OCI-LY1 (cell line): ENCODE measurements around the gene FUBP3.

Experiments used
- H2AFZ ChIP-seq: fragments of 200-600 bp; sonication (generic), shearing (Covaris generic); 2 replicates; pipeline ENCODE4 v1.6.0; 2014; ENCODE audit warnings: antibody characterized with exemption, mild to moderate bottlenecking, low read length
- H3F3A ChIP-seq: fragments of 200-600 bp; sonication (generic), shearing (Covaris generic); 2 replicates; pipeline ENCODE4 v1.6.0; 2014; ENCODE audit warnings: mild to moderate bottlenecking, antibody characterized with exemption, low read length, moderate library complexity; ENCODE audit not compliant: insufficient read depth
- H3K27ac ChIP-seq: fragments of 200-600 bp; sonication (generic); 2 replicates; pipeline ENCODE4 v1.5.1; 2014; ENCODE audit warnings: low read length, mixed run types, mild to moderate bottlenecking, low read depth; ENCODE audit not compliant: poor library complexity, severe bottlenecking
- H3K27me3 ChIP-seq: fragments of 200-600 bp; sonication (generic); 2 replicates; pipeline ENCODE4 v1.6.0; 2014; ENCODE audit warnings: antibody characterized with exemption, mild to moderate bottlenecking, low read length, moderate library complexity; ENCODE audit not compliant: insufficient read depth
- H3K36me3 ChIP-seq: fragments of 200-600 bp; sonication (generic); 2 replicates; pipeline ENCODE4 v1.6.1; 2014; ENCODE audit warnings: mild to moderate bottlenecking, antibody characterized with exemption, low read length, moderate library complexity, mixed read lengths; ENCODE audit not compliant: insufficient read depth
- H3K4me1 ChIP-seq: fragments of 200-600 bp; sonication (generic); 2 replicates; pipeline ENCODE4 v1.5.1; 2014; ENCODE audit warnings: mild to moderate bottlenecking, low read length, moderate library complexity; ENCODE audit not compliant: insufficient read depth, severe bottlenecking
- H3K4me2 ChIP-seq: fragments of 200-600 bp; sonication (generic), shearing (Covaris generic); 2 replicates; pipeline ENCODE4 v1.6.1; 2014; ENCODE audit warnings: low read length
- H3K4me3 ChIP-seq: fragments of 200-600 bp; sonication (generic); 2 replicates; pipeline ENCODE4 v1.5.1; 2014; ENCODE audit warnings: low read length, low read depth, mild to moderate bottlenecking, mixed read lengths; ENCODE audit not compliant: poor library complexity, severe bottlenecking
- H3K79me2 ChIP-seq: fragments of 200-600 bp; shearing (Covaris generic); 2 replicates; pipeline ENCODE4 v1.6.1; 2016; ENCODE audit warnings: mixed run types, low read length, mixed read lengths; ENCODE audit not compliant: insufficient read depth
- H3K9ac ChIP-seq: fragments of 200-600 bp; sonication (generic), shearing (Covaris generic); 2 replicates; pipeline ENCODE4 v1.6.1; 2014; ENCODE audit warnings: mild to moderate bottlenecking, low read length, mixed read lengths
- H3K9me2 ChIP-seq: fragments of 200-600 bp; sonication (generic), shearing (Covaris generic); 2 replicates; pipeline ENCODE4 v1.6.1; 2014; ENCODE audit warnings: low read depth, mild to moderate bottlenecking, low read length, mixed read lengths
- H3K9me3 ChIP-seq: fragments of 200-600 bp; shearing (Covaris generic); 2 replicates; pipeline ENCODE4 v1.6.1; 2014; ENCODE audit warnings: low read length, mixed read lengths
- H4K20me1 ChIP-seq: fragments of 200-600 bp; sonication (generic), shearing (Covaris generic); 2 replicates; pipeline ENCODE4 v1.6.0; 2016; ENCODE audit warnings: mild to moderate bottlenecking, low read length; ENCODE audit not compliant: insufficient read depth
- CTCF ChIP-seq: fragments of 200-600 bp; sonication (generic), shearing (Covaris generic); IDR thresholded peaks from 2 replicates; pipeline ENCODE4 v1.5.1; 2017; ENCODE audit warnings: mild to moderate bottlenecking, antibody characterized with exemption, low read length, moderate library complexity, mixed read lengths
- EZH2 ChIP-seq: fragments of 200-600 bp; sonication (generic), shearing (Covaris generic); IDR thresholded peaks from 2 replicates; pipeline ENCODE4 v1.8.0; 2017; ENCODE audit warnings: borderline replicate concordance, mixed run types, mild to moderate bottlenecking, antibody characterized with exemption, low read length, moderate library complexity, mixed read lengths

The FUBP3 gene

GRCh38 chr9:130581766-130582165, 2.4 kb downstream of the FUBP3 start:
- H3K79me2 ChIP-seq = peaks cover 14% of the 10 kb centered on the region
- no peak for TF ChIP-seq CTCF
- no peak for TF ChIP-seq EZH2
- peaks cover 5% of the 10 kb centered on the region; the same call in 1 of the 2 replicates for H4K20me1 ChIP-seq
- H2AFZ ChIP-seq = no peak overlapping the region
- no peak overlapping the region for H3K27ac ChIP-seq
- no peak overlapping the region for H3K4me2 ChIP-seq
- H3K9ac ChIP-seq = no peak overlapping the region
- H3K9me2 ChIP-seq = no peaks in the 10 kb centered on the region
- H3F3A ChIP-seq = no peaks in the 10 kb centered on the region
- peaks cover 23% of the 10 kb centered on the region for H3K4me1 ChIP-seq
- peaks cover 18% of the 10 kb centered on the region; the same call in 1 of the 2 replicates for H3K36me3 ChIP-seq
- H3K4me3 ChIP-seq = no peak overlapping the region
- H3K27me3 ChIP-seq = no peaks in the 10 kb centered on the region
- no peaks in the 10 kb centered on the region for H3K9me3 ChIP-seq

GRCh38 chr9:130583271-130583670, 3.9 kb downstream of the FUBP3 start:
- no peaks in the 10 kb centered on the region for H3K9me3 ChIP-seq
- H3F3A ChIP-seq = no peaks in the 10 kb centered on the region
- H3K4me1 ChIP-seq = peaks cover 20% of the 10 kb centered on the region
- H3K36me3 ChIP-seq = peaks cover 18% of the 10 kb centered on the region; the same call in 1 of the 2 replicates
- H3K9me2 ChIP-seq = no peaks in the 10 kb centered on the region
- H4K20me1 ChIP-seq = peaks cover 5% of the 10 kb centered on the region; the same call in 1 of the 2 replicates
- H2AFZ ChIP-seq = no peak overlapping the region
- H3K4me3 ChIP-seq = no peak overlapping the region
- no peak overlapping the region for H3K4me2 ChIP-seq
- H3K79me2 ChIP-seq = peaks cover 21% of the 10 kb centered on the region
- H3K9ac ChIP-seq = no peak overlapping the region
- TF ChIP-seq EZH2 (no peak), CTCF (no peak)
- H3K27me3 ChIP-seq = no peaks in the 10 kb centered on the region
- no peak overlapping the region for H3K27ac ChIP-seq

GRCh38 chr9:130587921-130588320, 8.5 kb downstream of the FUBP3 start:
- TF ChIP-seq EZH2 = no peak
- TF ChIP-seq CTCF = no peak
- no peaks in the 10 kb centered on the region for H3F3A ChIP-seq
- peaks cover 8% of the 10 kb centered on the region; the same call in 1 of the 2 replicates for H3K36me3 ChIP-seq
- no peak overlapping the region for H3K9ac ChIP-seq
- H3K27ac ChIP-seq = no peak overlapping the region
- no peaks in the 10 kb centered on the region for H3K9me2 ChIP-seq
- H3K4me1 ChIP-seq = no peaks in the 10 kb centered on the region
- H4K20me1 ChIP-seq = peaks cover 2% of the 10 kb centered on the region; the same call in 1 of the 2 replicates
- no peaks in the 10 kb centered on the region for H3K9me3 ChIP-seq
- no peaks in the 10 kb centered on the region for H3K27me3 ChIP-seq
- H3K4me3 ChIP-seq = no peak overlapping the region
- peaks cover 20% of the 10 kb centered on the region for H3K79me2 ChIP-seq
- H3K4me2 ChIP-seq = no peak overlapping the region
- no peak overlapping the region for H2AFZ ChIP-seq
